ENCODE measurements around the gene NEIL3.

The NEIL3 gene

GRCh38 chr4:177351622-177352244 is 42.1 kb downstream of the NEIL3 start:
- H3K79me2 ChIP-seq (ENCODE audit: control insufficient read depth, low read length): no peaks in the 10 kb centered on the region
- no peak for TF ChIP-seq EZH2phosphoT487 (IDR thresholded peaks at IDR 0.05; ENCODE audit: borderline replicate concordance, low read length)
- TF ChIP-seq CTCF (IDR thresholded peaks at IDR 0.05; ENCODE audit: low read depth, low read length, poor library complexity, severe bottlenecking): no peak
- peaks cover 67% of the 10 kb centered on the region for H3K36me3 ChIP-seq (ENCODE audit: control insufficient read depth, low read length)

GRCh38 chr4:177356206-177356605 is 46.5 kb downstream of the NEIL3 start:
- no peaks in the 10 kb centered on the region for H3K27me3 ChIP-seq (ENCODE audit: control insufficient read depth, low read length)
- H3F3A ChIP-seq (ENCODE audit: control insufficient read depth, insufficient read depth): no peaks in the 10 kb centered on the region
- H4K20me1 ChIP-seq (ENCODE audit: control insufficient read depth, insufficient read depth, low read depth, low read length): no peaks in the 10 kb centered on the region
- H3K4me3 ChIP-seq (ENCODE audit: low read length): no peak overlapping the region
- TF ChIP-seq EZH2phosphoT487 (IDR thresholded peaks at IDR 0.05; ENCODE audit: borderline replicate concordance, low read length) (no peak), CTCF (IDR thresholded peaks at IDR 0.05; ENCODE audit: low read depth, low read length, poor library complexity, severe bottlenecking) (no peak)
- no peaks in the 10 kb centered on the region for H3K79me2 ChIP-seq (ENCODE audit: control insufficient read depth, low read length)
- peaks cover 60% of the 10 kb centered on the region for H3K36me3 ChIP-seq (ENCODE audit: control insufficient read depth, low read length)
- H3K4me2 ChIP-seq (ENCODE audit: low read length): no peak overlapping the region
- no peaks in the 10 kb centered on the region for H3K9me2 ChIP-seq (replicated peaks; ENCODE audit: control insufficient read depth, low read length)
- H3K27ac ChIP-seq (ENCODE audit: low read depth, low read length): no peak overlapping the region
- no peaks in the 10 kb centered on the region for H3K4me1 ChIP-seq (ENCODE audit: control insufficient read depth, low read length)
- no peaks in the 10 kb centered on the region for H3K9me3 ChIP-seq (ENCODE audit: control insufficient read depth, insufficient read depth, low read length)

More at GRCh38 chr4:177351622-177352244, 42.1 kb downstream of the NEIL3 start:
- Histone ChIP-seq H3K27me3 (ENCODE audit: control insufficient read depth, low read length) (no peaks in the 10 kb centered on the region), H3K4me2 (ENCODE audit: low read length) (no peak overlapping the region), H4K20me1 (ENCODE audit: control insufficient read depth, insufficient read depth, low read depth, low read length) (no peaks in the 10 kb centered on the region), H3F3A (ENCODE audit: control insufficient read depth, insufficient read depth) (peaks cover 5% of the 10 kb centered on the region), H3K9me2 (replicated peaks; ENCODE audit: control insufficient read depth, low read length) (no peaks in the 10 kb centered on the region), H3K4me3 (ENCODE audit: low read length) (no peak overlapping the region), H3K9me3 (ENCODE audit: control insufficient read depth, insufficient read depth, low read length) (no peaks in the 10 kb centered on the region), H3K4me1 (ENCODE audit: control insufficient read depth, low read length) (no peaks in the 10 kb centered on the region), H3K27ac (ENCODE audit: low read depth, low read length) (no peak overlapping the region)

- Histone ChIP-seq H3K4me3 (ENCODE audit: low read length) (no peak overlapping the region), H3K36me3 (ENCODE audit: control insufficient read depth, low read length) (peaks cover 57% of the 10 kb centered on the region)
Observed at GRCh38 chr4:177356921-177357320, 47.2 kb downstream of the NEIL3 start.

More at GRCh38 chr4:177356921-177357320, 47.2 kb downstream of the NEIL3 start:
- H3K79me2 ChIP-seq (ENCODE audit: control insufficient read depth, low read length): no peaks in the 10 kb centered on the region
- no peaks in the 10 kb centered on the region for H3K9me2 ChIP-seq (replicated peaks; ENCODE audit: control insufficient read depth, low read length)
- H3K27ac ChIP-seq (ENCODE audit: low read depth, low read length): no peak overlapping the region
- H3K4me1 ChIP-seq (ENCODE audit: control insufficient read depth, low read length): no peaks in the 10 kb centered on the region
- no peaks in the 10 kb centered on the region for H3K27me3 ChIP-seq (ENCODE audit: control insufficient read depth, low read length)
- H3K9me3 ChIP-seq (ENCODE audit: control insufficient read depth, insufficient read depth, low read length): no peaks in the 10 kb centered on the region
- TF ChIP-seq EZH2phosphoT487 (IDR thresholded peaks at IDR 0.05; ENCODE audit: borderline replicate concordance, low read length): no peak
- no peak for TF ChIP-seq CTCF (IDR thresholded peaks at IDR 0.05; ENCODE audit: low read depth, low read length, poor library complexity, severe bottlenecking)
- no peaks in the 10 kb centered on the region for H4K20me1 ChIP-seq (ENCODE audit: control insufficient read depth, insufficient read depth, low read depth, low read length)
- no peak overlapping the region for H3K4me2 ChIP-seq (ENCODE audit: low read length)
- no peaks in the 10 kb centered on the region for H3F3A ChIP-seq (ENCODE audit: control insufficient read depth, insufficient read depth)
